GM18907 (cell line): ENCODE data around the gene ST13.
A peak's percentile ranks its signal among the peaks of the same experiment; 100 is the strongest.
"Not testable (repeated sequence)": the region's sequence is repeated elsewhere in the genome, so short reads cannot be mapped to it uniquely, and the experiment has no call there.

Experiments
- ATAC-seq: cut with Tn5 transposase; IDR thresholded peaks from one replicate; pipeline ENCODE4 v1.9.1; 2021; ENCODE audit warnings: mild to moderate bottlenecking, moderate library complexity; ENCODE audit not compliant: unreplicated experiment

ST13 gene

GRCh38 chr22:40844951-40845350, 11.5 kb downstream of the ST13 start:
- no peak for ATAC-seq

GRCh38 chr22:40838486-40838885, 18.0 kb downstream of the ST13 start:
- ATAC-seq: no peak

GRCh38 chr22:40834619-40835018, 21.8 kb downstream of the ST13 start:
- ATAC-seq: no peak

GRCh38 chr22:40829131-40829530, 27.3 kb downstream of the ST13 start:
- ATAC-seq: no peak

- no peak for ATAC-seq
Measured at GRCh38 chr22:40826984-40827741, 29.3 kb downstream of the ST13 start.

- not testable (repeated sequence) for ATAC-seq
Measured at GRCh38 chr22:40826292-40826691, 30.1 kb downstream of the ST13 start.

- no peak for ATAC-seq
Measured at GRCh38 chr22:40823426-40823825, 33.0 kb downstream of the ST13 start.

GRCh38 chr22:40819599-40820140, 36.8 kb downstream of the ST13 start:
- no peak for ATAC-seq

- ATAC-seq: peak; percentile 73
Measured at GRCh38 chr22:40818747-40819598, 37.5 kb downstream of the ST13 start, which contains the start of gene SLC25A17. SLC25A17 (minus strand) TSS chr22:40819346; CDS start chr22:40819248, 98 bp downstream.

- no peak for ATAC-seq
Measured at GRCh38 chr22:40818192-40818746, 38.2 kb downstream of the ST13 start.

GRCh38 chr22:40817737-40818136, 38.7 kb downstream of the ST13 start:
- no peak for ATAC-seq

GRCh38 chr22:40813912-40814315, 42.5 kb downstream of the ST13 start:
- ATAC-seq: no peak

- ATAC-seq: no peak
Measured at GRCh38 chr22:40808018-40808841, 48.2 kb downstream of the ST13 start.

- ATAC-seq: no peak
Measured at GRCh38 chr22:40806711-40807110, 49.7 kb downstream of the ST13 start.

- ATAC-seq: no peak
Measured at GRCh38 chr22:40805699-40806203, 50.7 kb downstream of the ST13 start.

- ATAC-seq: no peak
Measured at GRCh38 chr22:40805239-40805638, 51.2 kb downstream of the ST13 start.

- no peak for ATAC-seq
Measured at GRCh38 chr22:40803321-40803720, 53.1 kb downstream of the ST13 start.

- ATAC-seq: no peak
Measured at GRCh38 chr22:40799008-40799407, 57.4 kb downstream of the ST13 start.

GRCh38 chr22:40797427-40797826, 59.0 kb downstream of the ST13 start:
- no peak for ATAC-seq

- ATAC-seq: no peak
Measured at GRCh38 chr22:40792451-40792850, 64.0 kb downstream of the ST13 start.
